Astrocyte of the cerebellum (primary cell): ENCODE measurements around the gene VGLL4.

Experiments
- DNase-seq: peaks from one replicate; pipeline ENCODE4 v3.0.0-alpha.2; 2011; ENCODE audit warnings: low read depth
- H3K4me3 ChIP-seq: 2 replicates; pipeline ENCODE4 v1.5.1; 2011; ENCODE audit warnings: mild to moderate bottlenecking, low read depth, low read length, moderate library complexity
- in situ Hi-C: cut with HindIII; loops from 2 replicates; pipeline ENCODE4 v1.10.0; 2017; ENCODE audit warnings: low sequenced_read_pairs
- TF ChIP-seq, protein P1 (sequence below): IDR thresholded peaks from 2 replicates; pipeline ENCODE4 v1.5.1; 2012; ENCODE audit warnings: low read length, low read depth, moderate library complexity, mild to moderate bottlenecking; ENCODE audit errors: missing control alignments

VGLL4 gene

GRCh38 chr3:11619461-11619860 is 24.3 kb downstream of the VGLL4 start:
- TF ChIP-seq, protein P1, sequence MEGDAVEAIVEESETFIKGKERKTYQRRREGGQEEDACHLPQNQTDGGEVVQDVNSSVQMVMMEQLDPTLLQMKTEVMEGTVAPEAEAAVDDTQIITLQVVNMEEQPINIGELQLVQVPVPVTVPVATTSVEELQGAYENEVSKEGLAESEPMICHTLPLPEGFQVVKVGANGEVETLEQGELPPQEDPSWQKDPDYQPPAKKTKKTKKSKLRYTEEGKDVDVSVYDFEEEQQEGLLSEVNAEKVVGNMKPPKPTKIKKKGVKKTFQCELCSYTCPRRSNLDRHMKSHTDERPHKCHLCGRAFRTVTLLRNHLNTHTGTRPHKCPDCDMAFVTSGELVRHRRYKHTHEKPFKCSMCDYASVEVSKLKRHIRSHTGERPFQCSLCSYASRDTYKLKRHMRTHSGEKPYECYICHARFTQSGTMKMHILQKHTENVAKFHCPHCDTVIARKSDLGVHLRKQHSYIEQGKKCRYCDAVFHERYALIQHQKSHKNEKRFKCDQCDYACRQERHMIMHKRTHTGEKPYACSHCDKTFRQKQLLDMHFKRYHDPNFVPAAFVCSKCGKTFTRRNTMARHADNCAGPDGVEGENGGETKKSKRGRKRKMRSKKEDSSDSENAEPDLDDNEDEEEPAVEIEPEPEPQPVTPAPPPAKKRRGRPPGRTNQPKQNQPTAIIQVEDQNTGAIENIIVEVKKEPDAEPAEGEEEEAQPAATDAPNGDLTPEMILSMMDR = no peak
- DNase-seq = no peak
- H3K4me3 ChIP-seq = no peak overlapping the region
- in situ Hi-C loops = no loop called here

GRCh38 chr3:11618904-11619303 is 24.8 kb downstream of the VGLL4 start:
- H3K4me3 ChIP-seq = no peak overlapping the region
- DNase-seq = no peak
- TF ChIP-seq, protein P1 = no peak
- in situ Hi-C loops = no loop called here

DNA sequence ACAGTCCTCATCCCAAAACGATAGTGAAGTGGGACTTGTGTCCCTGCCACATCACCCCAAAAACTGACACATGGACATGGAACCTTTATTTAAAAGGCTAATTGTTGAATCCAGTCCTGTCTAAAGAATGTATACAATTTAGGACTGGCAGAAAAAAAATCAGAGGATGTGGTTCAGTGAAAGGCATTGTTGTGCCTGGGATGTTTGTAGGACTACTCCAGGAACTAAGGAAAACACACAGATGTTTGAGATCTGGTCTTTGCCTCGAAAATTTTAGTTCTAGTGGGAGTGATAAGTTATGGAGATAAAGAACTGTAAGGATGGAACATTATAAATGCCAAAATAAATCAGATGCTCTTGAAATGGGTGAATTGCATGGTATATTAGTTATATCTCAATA is 27.2 kb downstream of the VGLL4 start:
- in situ Hi-C loops = no loop called here
- H3K4me3 ChIP-seq = no peak overlapping the region
- no peak for DNase-seq
- TF ChIP-seq, protein P1 = no peak

- H3K4me3 ChIP-seq = no peak overlapping the region
- in situ Hi-C loops = no loop called here
- no peak for DNase-seq
- TF ChIP-seq, protein P1 = no peak
These were observed 29.7 kb downstream of the VGLL4 start for GRCh38 chr3:11613851-11614487.

DNA sequence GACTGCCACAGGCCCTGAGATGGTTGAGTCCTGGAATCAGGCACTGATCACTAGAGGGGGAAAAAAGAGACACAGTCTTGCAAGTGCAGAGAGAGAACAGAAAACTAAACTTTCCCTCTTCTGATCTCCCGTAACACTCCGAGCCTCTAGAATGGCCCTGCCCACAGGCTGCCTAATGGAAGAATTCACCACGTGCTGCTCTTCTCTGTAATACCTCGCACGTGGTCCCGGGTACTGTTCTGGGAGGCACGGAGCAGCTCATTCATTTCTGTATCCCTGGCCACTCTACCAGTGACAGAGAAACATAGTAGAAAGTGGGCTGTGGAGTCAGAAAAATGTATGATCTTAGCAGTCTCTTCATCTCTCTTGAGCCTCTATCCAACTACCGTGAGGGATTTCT is 30.4 kb downstream of the VGLL4 start:
- H3K4me3 ChIP-seq = no peak overlapping the region
- in situ Hi-C loops = no loop called here
- TF ChIP-seq, protein P1 = no peak
- DNase-seq = no peak

GRCh38 chr3:11612515-11613188 is 31.1 kb downstream of the VGLL4 start:
- no peak for DNase-seq
- H3K4me3 ChIP-seq = no peak overlapping the region
- TF ChIP-seq, protein P1 = no peak
- in situ Hi-C loops = no loop called here
